IMR-90 (cell line): ENCODE data around the gene MTTP.

Source experiments
- MAFK ChIP-seq: IDR thresholded peaks from 2 replicates; pipeline ENCODE4 v1.6.1; 2012; ENCODE audit warnings: low read depth, low read length, improper control_type of control experiment
- MXI1 ChIP-seq: IDR thresholded peaks from 2 replicates; pipeline ENCODE4 v1.6.1; 2012; ENCODE audit warnings: low read depth, mild to moderate bottlenecking, low read length, moderate library complexity, borderline replicate concordance
- POLR2A ChIP-seq: IDR thresholded peaks from 2 replicates; pipeline ENCODE4 v1.6.1; 2012; ENCODE audit warnings: mild to moderate bottlenecking, low read depth, low read length
- RAD21 ChIP-seq: IDR thresholded peaks from 2 replicates; pipeline ENCODE4 v1.6.1; 2012; ENCODE audit warnings: low read length, improper control_type of control experiment
- RCOR1 ChIP-seq: IDR thresholded peaks from 2 replicates; pipeline ENCODE4 v1.6.1; 2012; ENCODE audit warnings: mild to moderate bottlenecking, low read length, improper control_type of control experiment; ENCODE audit not compliant: insufficient replicate concordance
- SMC3 ChIP-seq: fragments of 150-350 bp; IDR thresholded peaks from 2 replicates; pipeline ENCODE4 v1.6.1; 2016; ENCODE audit warnings: low read depth, mild to moderate bottlenecking, antibody characterized with exemption, low read length, moderate library complexity
- TF ChIP-seq, protein P1 (sequence below): conservative IDR thresholded peaks from 2 replicates; pipeline ENCODE4 v1.5.1; 2012; ENCODE audit warnings: mild to moderate bottlenecking, low read depth, low read length, improper control_type of control experiment
- TF ChIP-seq, protein P2 (sequence below): fragments of 150-350 bp; IDR thresholded peaks from 2 replicates; pipeline ENCODE4 v1.6.1; 2016; ENCODE audit warnings: low read depth, mild to moderate bottlenecking, low read length, moderate library complexity, borderline replicate concordance
- TF ChIP-seq, protein P3 (sequence below): fragments of 150-350 bp; IDR thresholded peaks from 2 replicates; pipeline ENCODE4 v1.6.1; 2017; ENCODE audit warnings: mild to moderate bottlenecking, antibody characterized with exemption, low read length, low read depth

DNA sequence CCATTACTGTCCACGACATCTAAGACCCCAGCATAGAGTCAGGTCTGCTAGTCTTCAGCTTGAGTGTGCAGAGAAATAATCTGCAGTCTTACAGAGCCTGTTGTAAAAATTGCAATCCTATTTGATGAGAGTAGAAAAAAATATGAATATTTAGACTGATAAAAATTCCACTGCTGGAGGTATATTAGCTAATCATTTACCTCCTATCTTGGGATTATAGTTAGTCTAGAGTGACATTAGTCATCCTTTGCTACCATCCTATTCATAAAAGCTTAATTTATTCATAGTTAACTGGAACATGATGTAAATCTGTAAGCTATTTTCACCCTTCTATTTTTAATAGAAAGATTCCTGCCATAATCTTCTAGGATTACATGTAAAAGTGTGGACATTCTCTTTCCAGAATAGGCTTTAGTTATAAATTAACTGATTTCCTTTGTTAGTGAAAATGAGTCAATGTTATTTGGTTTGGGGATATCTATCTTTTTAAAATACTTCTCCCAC is 56.3 kb downstream of the MTTP start:
- TF ChIP-seq RCOR1 = no peak
- TF ChIP-seq, protein P1, sequence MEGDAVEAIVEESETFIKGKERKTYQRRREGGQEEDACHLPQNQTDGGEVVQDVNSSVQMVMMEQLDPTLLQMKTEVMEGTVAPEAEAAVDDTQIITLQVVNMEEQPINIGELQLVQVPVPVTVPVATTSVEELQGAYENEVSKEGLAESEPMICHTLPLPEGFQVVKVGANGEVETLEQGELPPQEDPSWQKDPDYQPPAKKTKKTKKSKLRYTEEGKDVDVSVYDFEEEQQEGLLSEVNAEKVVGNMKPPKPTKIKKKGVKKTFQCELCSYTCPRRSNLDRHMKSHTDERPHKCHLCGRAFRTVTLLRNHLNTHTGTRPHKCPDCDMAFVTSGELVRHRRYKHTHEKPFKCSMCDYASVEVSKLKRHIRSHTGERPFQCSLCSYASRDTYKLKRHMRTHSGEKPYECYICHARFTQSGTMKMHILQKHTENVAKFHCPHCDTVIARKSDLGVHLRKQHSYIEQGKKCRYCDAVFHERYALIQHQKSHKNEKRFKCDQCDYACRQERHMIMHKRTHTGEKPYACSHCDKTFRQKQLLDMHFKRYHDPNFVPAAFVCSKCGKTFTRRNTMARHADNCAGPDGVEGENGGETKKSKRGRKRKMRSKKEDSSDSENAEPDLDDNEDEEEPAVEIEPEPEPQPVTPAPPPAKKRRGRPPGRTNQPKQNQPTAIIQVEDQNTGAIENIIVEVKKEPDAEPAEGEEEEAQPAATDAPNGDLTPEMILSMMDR = no peak
- TF ChIP-seq SMC3 = no peak
- TF ChIP-seq RAD21 = no peak
- no peak for TF ChIP-seq POLR2A
- no peak for TF ChIP-seq MAFK
- TF ChIP-seq, protein P2, sequence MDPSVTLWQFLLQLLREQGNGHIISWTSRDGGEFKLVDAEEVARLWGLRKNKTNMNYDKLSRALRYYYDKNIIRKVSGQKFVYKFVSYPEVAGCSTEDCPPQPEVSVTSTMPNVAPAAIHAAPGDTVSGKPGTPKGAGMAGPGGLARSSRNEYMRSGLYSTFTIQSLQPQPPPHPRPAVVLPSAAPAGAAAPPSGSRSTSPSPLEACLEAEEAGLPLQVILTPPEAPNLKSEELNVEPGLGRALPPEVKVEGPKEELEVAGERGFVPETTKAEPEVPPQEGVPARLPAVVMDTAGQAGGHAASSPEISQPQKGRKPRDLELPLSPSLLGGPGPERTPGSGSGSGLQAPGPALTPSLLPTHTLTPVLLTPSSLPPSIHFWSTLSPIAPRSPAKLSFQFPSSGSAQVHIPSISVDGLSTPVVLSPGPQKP = no peak
- TF ChIP-seq MXI1 = no peak
- TF ChIP-seq, protein P3, sequence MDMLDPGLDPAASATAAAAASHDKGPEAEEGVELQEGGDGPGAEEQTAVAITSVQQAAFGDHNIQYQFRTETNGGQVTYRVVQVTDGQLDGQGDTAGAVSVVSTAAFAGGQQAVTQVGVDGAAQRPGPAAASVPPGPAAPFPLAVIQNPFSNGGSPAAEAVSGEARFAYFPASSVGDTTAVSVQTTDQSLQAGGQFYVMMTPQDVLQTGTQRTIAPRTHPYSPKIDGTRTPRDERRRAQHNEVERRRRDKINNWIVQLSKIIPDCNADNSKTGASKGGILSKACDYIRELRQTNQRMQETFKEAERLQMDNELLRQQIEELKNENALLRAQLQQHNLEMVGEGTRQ = no peak
